Thoracic aorta (tissue), 2 donors: Measurements from ENCODE around the gene MTHFSD. TPM values are rescaled to one million over a fixed set of nuclear protein-coding genes. Genes with fewer than 3 reads are reported as not detected.

Experiments
- ATAC-seq: fragments of 150-250 bp; one replicate; pipeline ENCODE4 v1.8.0; 2017; ENCODE audit warnings: low read depth; ENCODE audit not compliant: insufficient number of reproducible peaks, low FRiP score
- DNase-seq: peaks from one replicate; pipeline ENCODE4 v3.0.0-alpha.2; 2020; ENCODE audit warnings: low spot score
- H3K27ac ChIP-seq, 2 donors: fragments of 200-600 bp; sonication (generic); 1 replicate in 1 of 2; 2 replicates in 1 of 2; pipeline ENCODE4 v1.5.1; 2016; ENCODE audit warnings: mild to moderate bottlenecking in 2 of 2, moderate library complexity in 2 of 2
- H3K27me3 ChIP-seq: fragments of 200-600 bp; sonication (generic); replicated peaks from 2 replicates; pipeline ENCODE4 v1.6.0; 2016; ENCODE audit warnings: mild to moderate bottlenecking; ENCODE audit not compliant: insufficient read depth
- H3K36me3 ChIP-seq: fragments of 200-600 bp; sonication (generic); one replicate; pipeline ENCODE4 v1.5.1; 2016
- H3K4me1 ChIP-seq, 2 donors: fragments of 200-600 bp; sonication (generic); 1 replicate in 1 of 2; 2 replicates in 1 of 2; pipeline versions ENCODE4 v1.5.1 to v1.6.0; 2016; ENCODE audit warnings: low read depth in 2 of 2, mild to moderate bottlenecking in 1 of 2; ENCODE audit not compliant: control insufficient read depth in 1 of 2
- H3K4me3 ChIP-seq: fragments of 200-600 bp; sonication (generic); 2 replicates; pipeline ENCODE4 v1.5.1; 2016; ENCODE audit warnings: mild to moderate bottlenecking
- H3K9me3 ChIP-seq: fragments of 200-600 bp; sonication (generic); 2 replicates; pipeline ENCODE4 v1.5.1; 2016
- CTCF ChIP-seq: fragments of 200-600 bp; sonication (generic); IDR thresholded peaks from one replicate; pipeline ENCODE4 v1.5.1; 2019; ENCODE audit warnings: antibody characterized with exemption
- total RNA-seq, 2 donors: library from RNA; depleted of rRNA; stranded (reverse); fragments of >200 nt; gene quantifications; one replicate each; pipeline versions ENCODE4 v1.1.0 to v1.2.3, GENCODE V29; 2016

Gene MTHFSD
- total RNA-seq, 2 donors from 2014 or later: 25.0 to 30.8 TPM

DNA sequence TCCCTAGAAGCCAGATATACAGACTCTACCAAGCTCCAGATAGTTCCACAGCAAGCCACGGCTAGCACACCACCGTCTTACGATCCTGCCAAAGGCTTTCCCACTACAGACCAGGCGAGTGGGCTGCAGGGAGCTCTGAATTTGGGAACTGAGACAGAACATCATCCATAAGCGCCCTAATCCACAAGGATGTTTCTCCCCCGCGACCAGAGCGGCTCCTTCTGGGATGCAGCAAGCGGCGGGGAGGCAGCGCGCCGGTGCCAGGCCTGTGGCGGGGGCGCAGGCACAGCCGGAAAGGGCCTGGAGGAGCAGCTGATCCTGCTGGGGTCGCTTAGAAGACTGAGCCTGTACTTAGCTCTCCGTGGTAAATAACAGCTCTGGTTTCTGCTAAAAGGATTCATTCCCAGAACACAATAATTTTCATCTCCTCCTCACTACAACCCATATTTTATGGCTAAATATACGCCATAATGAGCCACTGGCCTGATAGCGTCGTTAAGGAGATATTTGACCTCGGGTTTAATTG is 60.9 kb downstream of the MTHFSD start:
- H3K27me3 ChIP-seq: peaks cover 18% of the 10 kb centered on the region

GRCh38 chr16:86492961-86493629 is 61.9 kb downstream of the MTHFSD start:
- H3K4me1 ChIP-seq: peaks cover 0 to under 1% of the 10 kb centered on the region in 2 donors
- TF ChIP-seq CTCF: no peak
- DNase-seq (no peak), ATAC-seq (no peak)
- peaks cover 18% of the 10 kb centered on the region for H3K27me3 ChIP-seq
- no peaks in the 10 kb centered on the region for H3K36me3 ChIP-seq
- H3K4me3 ChIP-seq: no peak overlapping the region
- H3K9me3 ChIP-seq: peaks cover 3% of the 10 kb centered on the region
- no peak overlapping the region for H3K27ac ChIP-seq

More for the DNA sequence above, 60.9 kb downstream of the MTHFSD start:
- no peaks in the 10 kb centered on the region for H3K36me3 ChIP-seq
- DNase-seq: no peak
- H3K4me3 ChIP-seq: no peak overlapping the region
- H3K9me3 ChIP-seq: peaks cover 3% of the 10 kb centered on the region
- TF ChIP-seq CTCF: no peak
- no peak overlapping the region for H3K27ac ChIP-seq
- ATAC-seq: no peak
- H3K4me1 ChIP-seq: peaks cover 10 to 11% of the 10 kb centered on the region in 2 donors

- no peaks in the 10 kb centered on the region for H3K36me3 ChIP-seq
- no peak for ATAC-seq
- H3K4me1 ChIP-seq: no peaks in the 10 kb centered on the region
- peaks cover 3% of the 10 kb centered on the region for H3K9me3 ChIP-seq
- TF ChIP-seq CTCF: no peak
- peaks cover 17% of the 10 kb centered on the region for H3K27me3 ChIP-seq
- H3K4me3 ChIP-seq: no peak overlapping the region
- DNase-seq: no peak
- no peak overlapping the region for H3K27ac ChIP-seq
Observed at GRCh38 chr16:86492267-86492960, 62.6 kb downstream of the MTHFSD start.

GRCh38 chr16:86491640-86492023 is 63.4 kb downstream of the MTHFSD start:
- no peaks in the 10 kb centered on the region for H3K36me3 ChIP-seq
- ATAC-seq: no peak
- no peak for TF ChIP-seq CTCF
- peaks cover 9% of the 10 kb centered on the region for H3K27me3 ChIP-seq
- peaks cover 3% of the 10 kb centered on the region for H3K9me3 ChIP-seq
- DNase-seq: no peak
- H3K4me1 ChIP-seq: no peaks in the 10 kb centered on the region
- no peak overlapping the region for H3K4me3 ChIP-seq
- H3K27ac ChIP-seq: no peak overlapping the region

- Histone ChIP-seq H3K4me3 (no peak overlapping the region), H3K36me3 (no peaks in the 10 kb centered on the region), H3K27ac (no peak overlapping the region), H3K9me3 (peaks cover 3% of the 10 kb centered on the region), H3K27me3 (peaks cover 3% of the 10 kb centered on the region), H3K4me1 (no peaks in the 10 kb centered on the region)
- DNase-seq (no peak), ATAC-seq (no peak)
- no peak for TF ChIP-seq CTCF
Observed at GRCh38 chr16:86490859-86491639, 64.0 kb downstream of the MTHFSD start.
